ENCODE results near the gene LSP1. TPM values are rescaled to one million over a fixed set of nuclear protein-coding genes. Genes with fewer than 3 reads are reported as not detected.

LSP1 gene
- total RNA-seq, 1 donor from 2014 or later: not detected

- H3K27me3 Mint-ChIP-seq (ENCODE audit: unreplicated experiment): peaks cover 17% of the 10 kb centered on the region
- no peak overlapping the region for H3K27ac Mint-ChIP-seq (ENCODE audit: unreplicated experiment)
- no peaks in the 10 kb centered on the region for H3K4me1 Mint-ChIP-seq (ENCODE audit: unreplicated experiment)
- peaks cover 8% of the 10 kb centered on the region for H3K9me3 Mint-ChIP-seq (ENCODE audit: unreplicated experiment)
- peak; percentile 71 for TF ChIP-seq CTCF (IDR thresholded peaks at IDR 0.05; ENCODE audit: unreplicated experiment)
- peak; percentile 94 for DNase-seq (ENCODE audit: low spot score)
- no peak overlapping the region for H3K4me3 Mint-ChIP-seq (ENCODE audit: unreplicated experiment)
- peaks cover 9% of the 10 kb centered on the region for H3K36me3 Mint-ChIP-seq (ENCODE audit: low read depth, unreplicated experiment)
Measured at GRCh38 chr11:1825039-1825740, 27.7 kb upstream of the LSP1 start.

DNA sequence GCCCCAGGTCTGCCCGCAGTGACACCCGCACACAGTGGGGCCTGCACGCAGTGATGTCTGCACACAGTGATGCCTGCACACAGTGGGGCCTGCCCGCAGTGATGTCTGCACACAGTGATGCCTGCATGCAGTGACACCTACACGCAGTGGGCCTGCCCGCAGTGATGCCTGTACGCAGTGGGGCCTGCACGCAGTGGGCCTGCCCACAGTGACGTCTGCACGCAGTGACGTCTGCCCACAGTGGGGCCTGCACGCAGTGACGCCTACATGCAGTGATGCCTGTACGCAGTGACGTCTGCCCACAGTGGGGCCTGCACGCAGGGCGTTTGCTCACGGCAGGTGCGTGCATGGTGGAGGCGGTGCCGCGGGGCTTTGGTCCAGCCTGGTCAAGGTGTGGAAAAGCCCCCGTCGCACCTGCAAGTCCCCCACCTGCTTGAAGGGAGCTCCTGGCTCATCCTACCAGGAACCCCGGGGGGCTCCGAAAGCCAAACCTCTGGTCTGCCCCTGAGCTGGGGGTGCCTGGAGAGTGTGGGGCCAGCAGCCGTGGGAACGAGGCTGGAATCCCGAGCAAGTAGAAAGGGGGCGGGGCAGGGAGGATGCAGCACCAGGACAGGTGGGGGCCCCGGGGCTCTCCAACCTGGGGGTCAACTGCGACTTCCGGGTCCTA is 27.0 kb upstream of the LSP1 start:
- no peak for DNase-seq (ENCODE audit: low spot score)
- no peak overlapping the region for H3K27ac Mint-ChIP-seq (ENCODE audit: unreplicated experiment)
- peaks cover 8% of the 10 kb centered on the region for H3K9me3 Mint-ChIP-seq (ENCODE audit: unreplicated experiment)
- H3K36me3 Mint-ChIP-seq (ENCODE audit: low read depth, unreplicated experiment): peaks cover 9% of the 10 kb centered on the region
- H3K4me3 Mint-ChIP-seq (ENCODE audit: unreplicated experiment): no peak overlapping the region
- H3K27me3 Mint-ChIP-seq (ENCODE audit: unreplicated experiment): peaks cover 16% of the 10 kb centered on the region
- TF ChIP-seq CTCF (IDR thresholded peaks at IDR 0.05; ENCODE audit: unreplicated experiment): no peak
- H3K4me1 Mint-ChIP-seq (ENCODE audit: unreplicated experiment): no peaks in the 10 kb centered on the region

DNA sequence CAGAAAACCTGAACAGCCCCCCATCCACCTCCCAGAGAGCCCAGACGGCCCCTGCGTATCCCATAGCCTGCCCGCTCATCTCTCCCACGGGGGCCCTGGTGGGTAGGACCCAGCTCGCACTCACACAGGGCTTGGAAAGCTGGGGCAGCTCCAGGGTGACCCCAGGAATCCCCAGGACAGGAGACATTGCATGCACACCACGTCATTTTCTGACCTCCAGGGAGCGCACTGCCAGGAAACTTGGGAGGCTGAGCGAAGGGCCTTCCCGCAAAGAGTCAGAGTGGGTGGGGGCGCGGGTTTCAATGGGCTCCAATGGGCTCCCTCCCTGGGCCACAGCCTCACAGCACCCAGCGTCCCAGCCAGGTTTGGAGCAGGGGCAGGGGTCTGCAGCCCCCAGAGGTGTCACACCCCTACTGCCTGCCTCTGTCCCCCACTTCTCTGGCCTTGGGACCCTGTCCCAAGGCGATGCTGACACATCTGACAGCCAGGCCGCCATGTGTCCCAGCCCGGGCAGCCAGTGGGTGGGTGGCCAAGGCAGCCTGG is 26.3 kb upstream of the LSP1 start:
- no peak for TF ChIP-seq CTCF (IDR thresholded peaks at IDR 0.05; ENCODE audit: unreplicated experiment)
- H3K4me1 Mint-ChIP-seq (ENCODE audit: unreplicated experiment): no peaks in the 10 kb centered on the region
- H3K27ac Mint-ChIP-seq (ENCODE audit: unreplicated experiment): no peak overlapping the region
- H3K4me3 Mint-ChIP-seq (ENCODE audit: unreplicated experiment): no peak overlapping the region
- H3K27me3 Mint-ChIP-seq (ENCODE audit: unreplicated experiment): peaks cover 10% of the 10 kb centered on the region
- DNase-seq (ENCODE audit: low spot score): no peak
- peaks cover 4% of the 10 kb centered on the region for H3K9me3 Mint-ChIP-seq (ENCODE audit: unreplicated experiment)
- peaks cover 4% of the 10 kb centered on the region for H3K36me3 Mint-ChIP-seq (ENCODE audit: low read depth, unreplicated experiment)

DNA sequence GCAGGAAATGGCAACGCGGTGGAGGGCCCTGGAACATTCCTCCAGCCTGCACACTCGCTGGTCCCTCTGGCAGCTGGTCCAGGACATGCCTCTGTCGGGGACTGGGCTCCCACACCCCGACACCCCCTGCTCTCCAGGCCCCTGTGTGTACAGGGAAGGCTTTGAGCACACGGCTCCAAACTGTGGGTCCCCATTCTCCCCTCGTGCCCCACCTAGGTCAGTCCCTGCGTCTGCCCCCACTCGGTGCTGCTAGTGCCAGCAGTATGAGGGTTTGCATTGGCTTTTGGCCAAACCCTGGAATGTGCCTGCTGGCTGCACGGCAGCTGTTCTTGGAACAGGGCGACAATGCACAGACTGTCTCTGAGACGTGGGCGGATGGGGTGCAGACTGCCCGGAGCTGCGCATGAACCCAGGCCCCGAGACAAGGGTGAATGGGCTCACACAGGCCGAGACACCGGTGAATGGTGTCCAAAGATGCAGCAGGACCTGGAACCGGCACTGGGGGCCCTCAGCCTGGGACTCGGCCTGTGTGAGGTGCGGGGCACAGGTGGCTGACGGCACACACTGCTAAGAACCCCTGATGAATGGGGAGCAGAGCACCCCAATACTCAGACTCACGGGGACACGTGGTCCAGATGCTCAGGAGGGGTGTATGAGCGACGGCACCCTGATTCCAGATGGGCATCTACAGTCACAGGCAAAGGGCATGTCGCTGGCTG is 25.6 kb upstream of the LSP1 start:
- Mint-ChIP-seq H3K36me3 (ENCODE audit: low read depth, unreplicated experiment) (no peaks in the 10 kb centered on the region), H3K27ac (ENCODE audit: unreplicated experiment) (no peak overlapping the region), H3K4me3 (ENCODE audit: unreplicated experiment) (no peak overlapping the region), H3K27me3 (ENCODE audit: unreplicated experiment) (peaks cover 9% of the 10 kb centered on the region), H3K9me3 (ENCODE audit: unreplicated experiment) (no peaks in the 10 kb centered on the region), H3K4me1 (ENCODE audit: unreplicated experiment) (no peaks in the 10 kb centered on the region)
- no peak for DNase-seq (ENCODE audit: low spot score)
- TF ChIP-seq CTCF (IDR thresholded peaks at IDR 0.05; ENCODE audit: unreplicated experiment): no peak
